ENCODE data around the gene MPPED1. TPM values are rescaled to one million over a fixed set of nuclear protein-coding genes. Genes with fewer than 3 reads are reported as not detected.
A peak's percentile ranks its signal among the peaks of the same experiment; 100 is the strongest.

The MPPED1 gene
- total RNA-seq, 2 donors from 2014 or later: not detected

DNA sequence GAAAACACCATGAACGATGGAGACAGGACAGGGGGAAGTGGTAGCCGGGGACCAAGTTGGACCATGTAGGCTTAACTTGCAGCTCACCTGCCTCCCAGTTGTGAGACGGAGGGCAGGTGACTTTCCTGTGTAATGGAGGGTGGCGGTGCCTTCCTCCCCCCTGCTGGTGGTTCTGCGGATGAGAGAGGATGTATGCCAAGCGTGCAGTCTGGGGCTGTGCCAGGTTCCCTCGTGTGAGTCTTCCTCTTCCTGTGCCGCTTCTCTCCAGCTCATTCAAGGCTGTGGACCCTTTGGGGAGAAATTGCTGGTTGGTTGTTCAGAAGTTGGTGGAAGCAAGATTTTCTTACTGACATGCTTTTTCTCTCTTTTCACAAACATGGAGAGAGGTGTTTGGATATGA lies 35.1 kb downstream of the MPPED1 start:
- Histone ChIP-seq H3K27me3 (no peaks in the 10 kb centered on the region), H3K36me3 (replicated peaks in 1 of 2; ENCODE audit: insufficient read depth in 1 of 2, low read depth in 2 of 2) (no peaks in the 10 kb centered on the region), H3K9me3 (no peaks in the 10 kb centered on the region), H3K4me3 (no peak overlapping the region), H3K4me1 (no peaks in the 10 kb centered on the region), H3K27ac (no peak overlapping the region)
- DNase-seq (peak in 1 of 4 donors; percentile 32), ATAC-seq (no peak)
- TF ChIP-seq CTCF (IDR thresholded peaks at IDR 0.05) (no peak), POLR2A (IDR thresholded peaks at IDR 0.05) (no peak)
- intact Hi-C loops (cut with DNase I): no loop called here
- WGBS, 2 donors: 15 to 16% methylated on average over 8 of the region's 8 CpGs

- 32 to 43% methylated on average over 8 to 10 of the region's 10 CpGs for WGBS, 2 donors
- Histone ChIP-seq H3K36me3 (replicated peaks in 1 of 2; ENCODE audit: insufficient read depth in 1 of 2, low read depth in 2 of 2) (no peaks in the 10 kb centered on the region), H3K4me1 (no peaks in the 10 kb centered on the region), H3K9me3 (no peaks in the 10 kb centered on the region), H3K27ac (no peak overlapping the region), H3K4me3 (no peak overlapping the region), H3K27me3 (no peaks in the 10 kb centered on the region)
- intact Hi-C loops (cut with DNase I): no loop called here
- no peak for DNase-seq
- TF ChIP-seq POLR2A (IDR thresholded peaks at IDR 0.05): no peak
- no peak for TF ChIP-seq CTCF (IDR thresholded peaks at IDR 0.05)
- no peak for ATAC-seq
Observed at GRCh38 chr22:43447380-43447779, 35.6 kb downstream of the MPPED1 start.

GRCh38 chr22:43448048-43448447 lies 36.2 kb downstream of the MPPED1 start:
- no peak for ATAC-seq
- 29 to 66% methylated on average over 3 of the region's 3 CpGs for WGBS, 2 donors
- Histone ChIP-seq H3K4me1 (no peaks in the 10 kb centered on the region), H3K9me3 (no peaks in the 10 kb centered on the region), H3K27ac (no peak overlapping the region), H3K4me3 (no peak overlapping the region), H3K36me3 (replicated peaks in 1 of 2; ENCODE audit: insufficient read depth in 1 of 2, low read depth in 2 of 2) (no peaks in the 10 kb centered on the region), H3K27me3 (no peaks in the 10 kb centered on the region)
- no peak for DNase-seq
- intact Hi-C loops (cut with DNase I): no loop called here
- no peak for TF ChIP-seq CTCF (IDR thresholded peaks at IDR 0.05)
- no peak for TF ChIP-seq POLR2A (IDR thresholded peaks at IDR 0.05)

DNA sequence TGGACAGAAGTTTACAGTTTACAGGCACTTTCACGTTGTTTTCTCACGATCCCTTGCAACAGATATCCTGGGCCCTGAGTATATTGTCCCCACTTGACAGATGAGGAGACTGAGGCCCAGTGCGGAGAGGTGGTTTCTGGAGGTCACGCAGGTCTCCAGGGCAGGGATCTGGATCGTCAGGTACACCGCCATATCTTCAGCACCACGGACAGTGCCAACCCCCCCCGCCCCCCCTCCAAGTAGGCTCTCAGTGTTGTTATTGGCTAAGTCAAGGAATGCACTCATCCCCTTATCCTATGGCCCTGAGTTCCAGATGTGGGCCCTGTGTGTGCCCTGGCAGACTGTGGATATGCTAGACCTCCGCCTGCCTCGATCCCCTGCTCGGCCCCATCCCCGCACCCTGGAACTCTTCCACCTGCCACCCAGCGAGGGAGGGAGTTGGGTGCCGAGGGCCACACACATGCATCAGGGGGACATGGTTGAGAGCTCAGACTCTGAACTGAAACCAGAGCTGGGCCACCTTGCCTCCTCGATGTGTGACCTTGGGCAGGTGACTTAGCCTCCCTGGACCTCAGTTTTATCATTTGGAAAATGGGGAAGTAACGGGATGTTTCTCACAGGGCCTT lies 37.5 kb downstream of the MPPED1 start:
- no peaks in the 10 kb centered on the region for H3K36me3 ChIP-seq (replicated peaks in 1 of 2; ENCODE audit: insufficient read depth in 1 of 2, low read depth in 2 of 2)
- intact Hi-C loops (cut with DNase I): no loop called here

More for the DNA sequence above, 37.5 kb downstream of the MPPED1 start:
- Histone ChIP-seq H3K27ac (no peak overlapping the region), H3K27me3 (no peaks in the 10 kb centered on the region), H3K4me1 (no peaks in the 10 kb centered on the region), H3K4me3 (no peak overlapping the region), H3K9me3 (no peaks in the 10 kb centered on the region)
- no peak for ATAC-seq
- no peak for DNase-seq
- 47 to 65% methylated on average over 9 to 16 of the region's 16 CpGs for WGBS, 2 donors
- TF ChIP-seq CTCF (IDR thresholded peaks at IDR 0.05) (no peak), POLR2A (IDR thresholded peaks at IDR 0.05) (no peak)

Measured in body of pancreas (tissue), 4 donors.